Skin epidermis (tissue), 12 donors: ENCODE results near the gene OBSCN.

Experiments used
- H3K27ac ChIP-seq, 21 experiments: fragments of 200-600 bp; sonication (generic) in 11 of 21; one replicate each; pipeline ENCODE4 v1.5.0; 2020; ENCODE audit warnings: mild to moderate bottlenecking in 3 of 21, inconsistent platforms in 2 of 21, moderate library complexity in 2 of 21
- H3K4me3 ChIP-seq, 7 experiments: fragments of 200-600 bp; sonication (generic) in 2 of 7; one replicate each; pipeline ENCODE4 v1.5.0; 2020; ENCODE audit warnings: inconsistent platforms in 2 of 7, mild to moderate bottlenecking in 2 of 7, moderate library complexity in 1 of 7

Gene OBSCN

DNA sequence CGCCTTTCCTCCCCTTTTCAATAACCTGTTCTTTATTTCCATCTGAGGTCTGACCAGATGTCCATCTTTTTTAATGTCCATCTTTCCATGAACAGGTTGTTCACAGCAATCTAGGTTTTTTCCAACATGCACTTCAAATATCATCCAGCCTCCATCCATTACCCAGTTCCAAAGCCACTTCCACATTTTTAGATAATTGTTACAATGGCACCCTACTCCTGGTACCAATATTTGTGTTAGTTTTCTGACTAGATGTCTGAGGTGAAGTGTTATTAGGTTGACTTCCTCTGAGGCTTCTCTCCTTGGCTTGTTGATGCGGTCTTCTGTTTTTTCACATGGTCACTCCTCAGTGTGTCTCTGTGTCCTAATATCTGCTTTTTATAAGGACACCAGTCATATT, 89.4 kb downstream of the OBSCN start:
- H3K27ac ChIP-seq: no peak overlapping the region
- no peak overlapping the region for H3K4me3 ChIP-seq

GRCh38 chr1:228297822-228298221, 90.0 kb downstream of the OBSCN start:
- Histone ChIP-seq H3K27ac (no peak overlapping the region), H3K4me3 (no peak overlapping the region)

GRCh38 chr1:228298471-228298870, 90.6 kb downstream of the OBSCN start:
- no peak overlapping the region for H3K4me3 ChIP-seq

GRCh38 chr1:228299211-228299610, 91.4 kb downstream of the OBSCN start:
- no peak overlapping the region for H3K4me3 ChIP-seq
- no peak overlapping the region for H3K27ac ChIP-seq

More at GRCh38 chr1:228298471-228298870, 90.6 kb downstream of the OBSCN start:
- H3K27ac ChIP-seq: no peak overlapping the region

- no peak overlapping the region for H3K4me3 ChIP-seq
Measured at GRCh38 chr1:228299901-228300300, 92.1 kb downstream of the OBSCN start.

GRCh38 chr1:228302086-228302485, 94.2 kb downstream of the OBSCN start:
- no peak overlapping the region for H3K27ac ChIP-seq
- no peak overlapping the region for H3K4me3 ChIP-seq

More at GRCh38 chr1:228299901-228300300, 92.1 kb downstream of the OBSCN start:
- no peak overlapping the region for H3K27ac ChIP-seq

DNA sequence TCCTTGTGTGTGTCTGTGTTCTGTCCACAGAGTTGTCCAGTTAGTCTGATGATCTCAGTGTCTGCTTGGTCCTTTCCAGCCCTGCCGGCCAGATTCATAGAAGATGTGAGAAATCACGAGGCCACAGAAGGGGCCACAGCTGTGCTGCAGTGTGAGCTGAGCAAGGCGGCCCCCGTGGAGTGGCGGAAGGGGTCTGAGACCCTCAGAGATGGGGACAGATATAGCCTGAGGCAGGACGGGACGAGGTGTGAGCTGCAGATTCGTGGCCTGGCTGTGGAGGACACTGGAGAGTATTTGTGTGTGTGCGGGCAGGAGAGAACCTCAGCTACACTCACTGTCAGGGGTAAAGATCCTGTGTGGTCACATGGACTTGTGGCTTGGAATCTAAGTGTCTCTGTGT, 95.8 kb downstream of the OBSCN start:
- Histone ChIP-seq H3K27ac (no peak overlapping the region), H3K4me3 (no peak overlapping the region)

DNA sequence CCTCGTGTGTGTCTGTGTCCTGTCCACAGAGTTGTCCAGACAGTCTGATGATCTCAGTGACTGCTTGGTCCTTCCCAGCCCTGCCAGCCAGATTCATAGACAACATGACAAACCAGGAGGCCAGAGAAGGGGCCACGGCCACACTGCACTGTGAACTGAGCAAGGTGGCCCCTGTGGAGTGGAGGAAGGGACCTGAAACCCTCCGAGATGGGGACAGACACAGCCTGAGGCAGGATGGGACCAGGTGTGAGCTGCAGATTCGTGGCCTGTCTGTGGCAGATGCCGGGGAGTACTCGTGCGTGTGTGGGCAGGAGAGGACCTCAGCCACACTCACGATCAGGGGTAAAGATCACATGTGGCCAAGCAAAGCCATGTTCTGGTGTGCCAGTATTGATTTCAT, 96.4 kb downstream of the OBSCN start:
- no peak overlapping the region for H3K4me3 ChIP-seq
- no peak overlapping the region for H3K27ac ChIP-seq

DNA sequence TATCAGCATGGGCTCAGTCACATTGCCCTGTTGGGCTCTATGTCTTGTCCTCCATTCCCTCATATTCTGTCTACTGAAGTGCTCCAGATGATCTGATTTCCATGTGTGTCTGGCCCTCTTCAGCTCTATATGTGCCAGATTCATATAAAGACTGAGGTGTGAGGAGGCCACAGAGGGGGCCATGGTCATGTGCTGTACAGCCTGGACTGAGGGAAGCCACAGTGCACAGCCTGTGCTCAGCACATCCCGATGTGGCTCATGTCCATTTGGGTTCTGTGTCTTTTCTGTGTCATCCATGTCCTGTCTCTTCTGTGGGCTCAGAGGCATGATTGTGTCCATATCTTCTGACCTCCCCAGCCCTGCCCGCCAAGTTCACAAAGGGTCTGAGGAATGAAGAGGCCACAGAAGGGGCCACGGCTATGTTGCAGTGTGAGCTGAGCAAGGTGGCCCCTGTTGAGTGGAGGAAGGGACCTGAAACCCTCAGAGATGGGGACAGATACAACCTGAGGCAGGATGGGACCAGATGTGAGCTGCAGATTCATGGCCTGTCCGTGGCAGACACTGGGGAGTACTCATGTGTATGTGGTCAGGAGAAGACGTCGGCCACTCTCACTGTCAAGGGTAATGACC, 97.0 kb downstream of the OBSCN start:
- H3K27ac ChIP-seq: no peak overlapping the region
- no peak overlapping the region for H3K4me3 ChIP-seq

GRCh38 chr1:228305721-228306152, 97.9 kb downstream of the OBSCN start:
- H3K4me3 ChIP-seq: no peak overlapping the region
- H3K27ac ChIP-seq: no peak overlapping the region

- H3K27ac ChIP-seq: no peak overlapping the region
- H3K4me3 ChIP-seq: no peak overlapping the region
Measured at GRCh38 chr1:228306275-228307217, 98.7 kb downstream of the OBSCN start.

- Histone ChIP-seq H3K4me3 (no peak overlapping the region), H3K27ac (no peak overlapping the region)
Measured at GRCh38 chr1:228307218-228308023, 99.6 kb downstream of the OBSCN start.

DNA sequence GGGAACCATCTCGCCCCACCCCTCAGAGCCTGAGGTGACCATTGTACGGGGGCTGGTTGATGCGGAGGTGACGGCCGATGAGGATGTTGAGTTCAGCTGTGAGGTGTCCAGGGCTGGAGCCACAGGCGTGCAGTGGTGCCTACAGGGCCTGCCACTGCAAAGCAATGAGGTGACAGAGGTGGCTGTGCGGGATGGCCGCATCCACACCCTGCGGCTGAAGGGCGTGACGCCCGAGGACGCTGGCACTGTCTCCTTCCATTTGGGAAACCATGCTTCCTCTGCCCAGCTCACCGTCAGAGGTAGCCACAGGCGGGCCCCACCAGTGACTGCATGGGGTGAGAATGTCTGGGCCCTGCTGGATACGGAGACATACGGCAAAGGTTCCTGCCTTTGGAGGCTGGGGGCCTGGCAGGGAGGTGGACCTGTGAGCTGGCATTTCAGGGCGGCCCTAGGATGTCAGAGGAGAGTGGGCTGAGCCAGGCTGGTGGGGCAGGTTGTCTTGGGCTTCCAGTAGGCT, 100.3 kb downstream of the OBSCN start:
- H3K4me3 ChIP-seq: no peak overlapping the region
- H3K27ac ChIP-seq: no peak overlapping the region

- no peak overlapping the region for H3K27ac ChIP-seq
- H3K4me3 ChIP-seq: no peak overlapping the region
Measured at GRCh38 chr1:228308628-228309325, 100.9 kb downstream of the OBSCN start.

DNA sequence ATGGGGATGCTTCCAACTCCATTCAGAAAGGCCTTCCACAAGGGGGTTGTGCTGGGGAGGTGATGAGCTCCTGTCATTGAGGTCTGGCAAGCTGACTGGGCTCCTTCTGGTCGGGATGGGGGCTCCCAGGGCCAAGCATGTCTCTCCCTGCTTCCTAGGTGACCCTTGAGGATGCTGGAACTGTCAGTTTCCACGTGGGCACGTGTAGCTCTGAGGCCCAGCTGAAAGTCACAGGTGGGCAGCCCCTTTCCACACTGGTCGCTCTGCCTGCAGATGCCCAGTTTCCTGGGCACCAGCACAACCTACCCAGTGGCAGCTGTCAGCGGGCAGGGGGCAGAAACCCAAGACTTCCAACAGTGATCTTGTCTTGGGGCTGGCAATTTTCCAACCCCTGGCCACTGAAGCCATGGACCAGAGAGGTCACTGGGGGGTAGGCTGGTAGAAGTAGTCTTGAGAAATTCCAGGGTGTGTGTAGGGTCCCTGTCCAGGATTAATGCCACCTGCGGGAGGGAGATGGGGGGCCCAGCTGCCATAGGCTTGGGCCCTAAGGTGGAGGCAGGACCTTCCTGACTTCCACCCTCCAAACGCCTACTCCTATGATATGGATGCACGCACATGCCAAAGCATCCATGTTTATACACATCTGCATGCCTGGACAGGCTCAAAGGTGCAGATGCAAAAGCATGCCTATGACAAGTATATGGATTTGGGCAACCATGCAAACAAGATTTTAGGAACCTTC, 101.7 kb downstream of the OBSCN start:
- Histone ChIP-seq H3K27ac (no peak overlapping the region), H3K4me3 (no peak overlapping the region)

DNA sequence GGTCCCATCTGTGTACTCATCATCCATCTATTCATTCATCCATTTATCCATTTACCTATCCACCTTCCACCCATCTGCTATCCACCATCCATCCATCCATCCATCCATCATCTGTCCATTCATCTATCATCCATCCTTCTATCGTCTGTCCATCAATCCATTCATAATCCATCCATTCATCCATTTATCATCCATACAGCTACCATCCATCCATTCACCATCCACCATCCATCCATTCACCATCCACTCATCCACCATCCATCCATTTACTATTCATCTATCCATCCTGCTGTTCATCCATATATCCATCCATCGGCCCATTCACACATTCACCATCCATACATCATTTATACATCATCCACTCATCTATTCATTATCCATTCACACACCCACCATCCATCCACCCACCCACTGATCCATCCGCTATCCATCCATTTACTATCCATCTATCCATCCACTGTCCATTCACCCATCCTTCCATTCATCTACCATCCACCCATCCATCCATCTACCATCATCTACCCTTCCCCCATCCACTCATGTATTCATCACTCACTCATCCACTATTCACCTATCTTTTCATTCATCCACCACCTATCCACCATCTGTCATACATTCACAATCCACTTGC, 102.4 kb downstream of the OBSCN start:
- Histone ChIP-seq H3K27ac (no peak overlapping the region), H3K4me3 (no peak overlapping the region)

DNA sequence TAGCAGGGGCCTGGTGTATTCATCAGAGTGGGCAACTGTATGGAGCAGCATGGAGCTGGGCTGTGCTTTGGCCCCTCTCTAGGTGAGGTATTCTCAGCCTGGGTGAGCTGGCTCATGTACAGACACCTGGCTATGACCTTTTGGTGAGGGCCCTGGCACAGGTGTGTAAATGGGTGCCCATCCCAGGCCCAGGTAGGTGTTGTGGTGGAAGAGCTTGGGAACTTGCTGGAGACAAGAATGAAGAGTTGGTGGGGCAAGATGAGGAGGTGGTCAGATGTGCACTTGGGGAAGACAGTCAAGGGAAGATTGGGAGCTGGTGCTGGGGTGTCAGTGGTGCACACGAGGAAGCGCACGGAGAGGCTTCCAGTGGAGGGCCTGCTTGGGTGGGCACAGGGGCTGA, 103.2 kb downstream of the OBSCN start:
- no peak overlapping the region for H3K4me3 ChIP-seq
- no peak overlapping the region for H3K27ac ChIP-seq

DNA sequence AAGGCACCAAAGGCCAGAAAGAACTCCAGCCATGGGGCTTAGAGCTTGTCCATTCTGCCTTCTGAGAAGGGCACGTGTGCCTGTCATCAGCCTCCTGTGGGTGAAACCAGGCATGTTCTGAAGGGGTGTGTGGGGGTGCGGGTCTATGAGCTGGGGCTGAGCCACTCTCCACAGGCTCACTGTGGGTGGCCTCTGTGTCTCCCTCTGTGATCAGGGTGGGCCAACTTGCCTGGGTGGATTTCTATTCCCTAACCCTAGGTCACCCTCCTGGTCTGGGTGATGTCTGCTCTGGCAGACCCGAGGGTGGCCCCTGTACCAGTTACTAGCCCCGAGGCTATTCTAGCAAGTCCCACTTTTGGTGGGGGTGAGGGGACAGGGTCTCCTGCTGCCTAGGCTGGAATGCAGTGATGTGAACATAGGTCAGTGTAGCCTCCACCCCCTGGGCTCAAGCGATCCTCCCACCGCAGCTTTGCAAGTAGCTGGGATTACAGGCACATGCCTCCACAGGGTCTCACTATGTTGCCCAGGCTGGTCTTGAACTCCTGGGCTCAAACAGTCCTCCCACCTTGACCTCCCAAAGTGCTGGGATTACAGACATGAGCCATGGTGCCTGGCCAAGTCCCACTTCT, 104.4 kb downstream of the OBSCN start:
- no peak overlapping the region for H3K4me3 ChIP-seq
- H3K27ac ChIP-seq: no peak overlapping the region
